AG08395 (cell line): Measurements from ENCODE around the gene ROS1.
"Not testable (repeated sequence)": the region's sequence is repeated elsewhere in the genome, so short reads cannot be mapped to it uniquely, and the experiment has no call there.

ENCODE experiments used
- DNase-seq: peaks from one replicate; pipeline ENCODE4 v3.0.0; 2012; ENCODE audit warnings: mixed read lengths, low spot score

The ROS1 gene

DNA sequence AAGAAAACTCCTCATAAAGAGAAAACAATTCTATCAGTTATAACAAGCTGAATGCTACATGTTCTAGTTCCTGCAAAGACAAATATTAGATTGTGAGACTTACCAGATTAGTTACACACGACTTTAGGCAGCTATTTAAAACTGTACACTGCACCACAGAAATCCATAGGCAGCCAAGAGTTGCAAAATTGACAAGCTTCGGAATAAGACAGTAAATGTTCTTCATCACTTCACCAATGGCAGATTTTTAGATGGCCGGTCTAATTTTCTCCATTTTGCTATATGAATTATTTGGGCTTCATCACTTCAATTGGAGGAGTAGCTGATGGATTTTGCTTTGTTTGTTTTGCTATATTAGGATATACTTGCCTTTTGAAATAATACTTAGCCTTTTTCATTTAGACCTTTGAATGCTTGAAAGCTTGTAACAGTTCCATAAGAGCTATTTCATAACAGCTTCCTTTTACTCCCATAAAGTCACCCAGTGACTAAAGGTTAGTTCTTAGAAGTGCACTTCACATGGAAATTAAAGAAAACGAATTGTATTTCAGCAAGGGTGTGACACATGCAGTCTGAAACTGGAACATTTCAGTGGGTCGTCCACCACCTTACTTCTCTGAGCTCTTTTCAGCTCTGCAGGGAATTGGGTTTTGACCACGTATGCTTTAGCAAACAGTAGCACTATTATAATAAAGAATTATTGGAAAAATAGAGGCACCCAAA, at the start of gene ROS1:
TSS of gene ROS1 (minus strand) at position 512 of the 723 bp plus-strand sequence. CDS start at position 226, 286 bp downstream.
- no peak for DNase-seq

DNA sequence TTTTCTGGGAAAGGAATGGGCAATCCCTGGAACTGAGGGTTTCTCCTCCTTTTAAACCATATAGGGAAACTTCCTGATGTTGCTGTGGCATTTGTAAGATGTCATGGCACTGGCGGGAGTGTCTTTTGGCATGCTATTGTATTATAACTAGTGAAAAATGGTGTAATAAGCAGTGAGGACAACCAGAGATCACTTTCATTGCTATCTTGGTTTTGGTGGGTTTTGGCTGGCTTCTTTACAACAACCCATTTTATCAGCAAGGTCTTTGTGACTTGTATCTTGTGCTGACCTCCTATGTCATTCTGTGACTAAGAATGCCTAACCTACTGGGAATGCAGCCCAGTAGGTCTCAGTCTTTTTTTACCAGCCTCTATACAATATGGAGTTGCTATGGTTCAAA, 47.7 kb upstream of the ROS1 start:
- no peak for DNase-seq

DNA sequence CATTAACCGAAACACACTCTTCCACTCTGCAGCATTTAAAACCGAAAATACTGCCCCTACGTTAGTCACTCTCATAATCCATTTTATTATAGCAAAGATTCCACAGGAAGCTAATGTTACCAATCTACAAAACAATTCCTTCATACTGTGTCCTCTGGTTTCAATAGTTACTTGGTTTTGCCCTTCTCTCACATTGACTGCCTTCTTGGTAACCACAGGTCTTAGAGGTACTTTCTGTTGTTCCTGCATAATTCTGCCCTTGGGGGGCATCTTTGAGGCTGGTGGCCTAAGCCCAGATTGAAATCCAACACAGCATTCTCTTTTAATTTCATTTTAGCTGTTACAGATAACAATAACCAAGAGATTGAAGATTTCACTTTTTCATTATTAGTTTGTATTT, 46.9 kb upstream of the ROS1 start:
- no peak for DNase-seq

DNA sequence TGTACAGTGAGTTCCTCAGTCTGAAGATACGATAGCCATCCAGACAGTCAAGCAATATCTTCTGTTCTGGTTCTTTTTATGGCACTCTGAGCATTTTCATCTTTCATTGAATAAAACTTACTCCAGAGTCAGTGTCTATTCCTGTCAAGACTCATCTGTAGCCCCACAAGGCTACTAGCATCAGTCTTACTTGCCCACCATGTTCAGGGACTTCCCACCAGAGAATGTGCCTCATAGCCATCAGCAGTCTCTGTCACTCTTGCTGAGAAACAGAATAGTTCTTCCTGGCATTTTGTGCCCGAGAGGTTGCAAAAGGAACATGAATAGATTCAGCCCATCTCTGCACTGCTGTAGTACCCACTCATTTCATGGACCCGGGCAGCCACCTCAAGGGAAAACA, 44.0 kb upstream of the ROS1 start:
- no peak for DNase-seq

DNA sequence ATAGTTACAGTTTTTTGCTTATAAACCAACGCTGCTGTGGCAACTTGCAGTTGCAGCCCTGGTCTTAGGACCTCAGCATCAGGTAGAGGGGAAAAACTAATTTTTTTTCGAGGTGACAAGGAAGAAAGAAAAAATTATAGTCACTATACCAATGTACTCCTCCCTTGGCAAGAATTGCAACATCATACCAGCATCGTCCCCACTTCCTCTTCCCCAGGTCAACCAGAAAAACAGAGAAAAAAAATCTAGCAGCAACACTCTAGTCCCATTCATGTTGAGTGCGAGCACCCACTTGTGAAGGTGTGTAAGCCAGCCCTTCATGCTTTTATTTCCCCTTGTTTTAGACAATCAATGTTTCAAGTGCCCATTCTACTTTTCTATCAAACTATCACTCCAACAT, 43.6 kb upstream of the ROS1 start:
- DNase-seq, result no peak

DNA sequence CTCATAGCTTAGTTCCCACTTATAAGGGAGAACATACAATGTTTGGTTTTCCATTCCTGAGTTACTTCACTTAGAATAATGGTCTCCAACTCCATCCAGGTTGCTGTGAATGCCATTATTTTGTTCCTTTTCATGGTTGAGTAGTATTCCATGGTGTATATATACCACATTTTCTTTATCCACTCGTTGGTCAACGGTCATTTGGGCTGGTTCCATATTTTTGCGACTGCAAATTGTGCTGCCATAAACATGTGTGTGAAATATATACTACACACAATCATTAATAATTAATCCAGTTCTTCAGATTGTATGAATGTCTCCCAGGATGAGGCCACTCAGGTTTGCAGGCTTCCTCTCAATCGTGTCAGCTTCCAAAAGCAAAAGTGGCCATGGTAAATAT, 42.8 kb upstream of the ROS1 start:
- not testable (repeated sequence) for DNase-seq

DNA sequence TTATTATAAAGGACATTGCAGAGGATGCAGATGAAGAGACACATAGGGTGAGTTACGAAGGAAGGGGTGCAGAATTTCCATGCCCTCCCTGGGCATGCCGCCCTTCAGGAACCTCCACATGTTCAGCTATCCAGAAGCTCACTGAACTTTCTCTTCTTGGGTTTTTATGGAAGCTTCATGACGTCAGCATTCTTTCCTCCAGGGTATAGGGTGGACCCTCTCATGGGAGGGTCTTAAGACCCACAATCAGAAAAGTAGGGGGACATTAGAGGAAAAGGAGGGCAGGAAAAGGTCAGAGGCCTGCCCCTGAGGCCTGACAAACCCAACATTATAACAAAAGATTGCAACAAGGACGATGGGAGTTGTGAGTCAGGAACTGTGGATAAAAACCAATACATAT, 42.1 kb upstream of the ROS1 start:
- DNase-seq, result no peak

DNA sequence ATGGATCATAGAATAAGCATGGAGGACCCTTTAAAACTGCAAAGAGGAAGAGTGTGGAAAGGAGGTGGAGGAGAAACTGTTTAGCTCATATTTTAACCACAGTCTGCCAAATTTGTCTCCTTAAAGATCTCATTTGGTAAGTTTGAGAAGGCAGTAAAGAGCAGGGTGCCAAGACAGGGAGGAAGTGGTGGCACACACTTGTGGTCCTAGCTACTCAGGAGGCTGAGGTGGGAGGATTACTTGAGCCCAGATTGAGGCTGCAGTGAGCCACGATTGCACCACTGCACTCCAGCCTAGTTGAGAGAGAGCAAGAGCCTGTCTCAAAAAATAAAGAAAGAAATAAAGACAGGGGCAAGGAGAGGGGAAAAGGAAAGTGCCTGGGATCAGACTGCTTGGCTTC, 39.9 kb upstream of the ROS1 start:
- DNase-seq, result no peak

DNA sequence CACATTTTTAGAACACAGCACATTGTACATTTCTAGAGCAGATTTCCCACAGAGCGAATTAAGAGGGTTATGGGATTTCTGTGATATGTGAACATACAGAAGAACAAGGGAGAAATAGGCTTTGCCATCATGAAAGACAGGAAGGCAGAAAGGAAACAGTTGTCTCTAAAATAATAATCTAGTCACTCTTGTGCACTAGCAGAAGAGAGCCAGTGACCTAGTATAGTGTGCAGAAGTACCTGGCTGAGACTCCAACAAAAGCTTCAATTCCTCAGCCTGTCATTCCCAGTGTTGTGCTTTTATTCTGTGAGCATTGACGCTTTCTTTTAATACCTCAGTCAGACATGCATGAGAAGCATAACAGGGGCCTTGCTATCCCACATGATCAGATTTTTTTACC, 39.0 kb upstream of the ROS1 start:
- DNase-seq, result no peak

DNA sequence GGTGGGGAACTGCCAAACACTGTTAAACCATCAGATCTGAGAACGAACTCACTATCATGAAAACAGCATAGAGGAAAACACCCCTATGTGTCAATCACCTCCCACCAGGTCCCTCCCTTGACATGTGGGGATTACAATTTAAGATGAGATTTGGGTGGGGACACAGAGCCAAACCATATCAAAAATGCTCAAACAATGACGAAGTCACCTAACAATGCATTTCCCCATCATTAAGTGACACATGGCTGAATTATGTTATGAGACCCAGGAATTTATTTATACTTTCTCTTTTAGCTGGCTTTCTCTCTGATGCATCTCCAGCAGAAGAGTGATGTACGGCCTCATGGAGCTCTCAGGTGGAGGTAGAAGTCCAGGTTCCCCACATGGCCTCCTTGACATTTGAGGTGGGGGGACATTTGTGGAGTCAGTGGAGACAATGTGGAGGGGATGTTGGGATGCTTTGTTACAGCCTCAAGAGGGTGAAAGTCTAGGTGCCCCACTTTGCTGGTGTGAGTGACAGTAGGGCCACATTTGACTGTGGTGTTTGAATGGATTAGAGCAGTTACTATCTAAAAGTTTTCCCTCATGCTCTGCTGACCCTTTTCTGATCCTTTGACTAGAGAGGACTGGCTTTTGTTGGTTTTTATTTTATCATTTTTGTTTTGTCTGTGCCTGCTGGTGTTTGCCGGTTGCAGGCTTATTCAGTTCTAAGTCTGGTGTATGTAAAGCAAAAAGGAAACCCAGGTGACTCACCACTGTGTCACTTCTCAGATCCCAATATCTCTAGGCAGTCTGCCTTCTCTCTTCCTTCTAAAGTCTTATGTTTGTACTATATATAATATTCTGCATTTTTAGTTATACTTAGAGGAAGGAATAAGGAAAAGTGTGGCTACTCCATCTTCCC, 38.3 kb upstream of the ROS1 start:
- peak; percentile 60 for DNase-seq

DNA sequence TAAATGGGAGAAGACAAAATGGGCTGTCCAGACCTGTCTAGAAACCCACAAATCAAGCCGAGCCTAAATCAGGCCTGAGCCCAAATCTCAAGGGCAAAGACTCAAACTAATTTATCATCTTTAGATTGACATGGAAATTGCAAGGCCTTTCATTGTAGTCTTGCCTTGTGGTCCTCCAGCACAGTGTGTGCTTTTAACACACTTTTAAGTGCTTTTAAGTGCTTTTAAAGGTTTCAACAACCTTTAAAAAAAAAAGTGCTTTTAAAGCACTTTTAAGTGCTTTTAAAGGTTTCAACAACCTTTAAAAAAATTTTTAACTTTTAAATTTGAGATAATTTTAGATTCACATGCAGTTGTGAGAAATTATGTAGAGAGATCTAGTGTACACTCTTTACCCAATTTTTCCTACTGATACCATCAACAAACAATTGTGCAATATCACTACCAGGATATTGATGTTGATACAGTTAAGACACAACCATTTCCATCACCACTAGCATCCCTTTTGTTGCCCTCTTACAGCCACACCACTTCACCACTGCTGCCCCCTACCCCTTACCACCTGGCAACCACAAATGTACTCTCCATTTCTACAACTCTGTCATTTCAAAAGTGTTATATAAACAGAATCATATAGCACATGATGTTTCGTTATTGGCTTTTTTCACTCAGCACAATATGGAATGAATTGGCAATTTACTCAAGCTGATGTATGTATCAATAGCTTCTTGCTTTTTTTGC, 33.6 kb upstream of the ROS1 start:
- no peak for DNase-seq

DNA sequence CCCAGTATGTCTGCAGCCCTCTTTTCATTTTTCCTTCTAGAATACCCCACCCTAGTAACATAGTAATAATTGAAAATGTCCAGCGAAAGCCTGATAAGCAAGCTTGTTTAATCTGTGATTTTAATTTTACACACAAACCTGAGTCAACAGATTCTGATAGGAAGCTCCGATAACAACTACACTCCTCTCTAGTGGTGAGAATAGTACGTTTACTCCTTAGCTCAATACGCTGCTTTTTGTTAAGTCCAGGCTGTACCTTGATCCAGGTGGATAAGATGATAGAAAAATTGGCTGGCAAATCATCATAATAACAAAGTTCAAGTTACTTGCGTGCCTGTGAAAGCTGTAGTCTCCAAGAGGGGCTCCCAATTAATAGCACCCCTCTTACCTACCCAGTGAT, 31.3 kb upstream of the ROS1 start:
- DNase-seq, result no peak

DNA sequence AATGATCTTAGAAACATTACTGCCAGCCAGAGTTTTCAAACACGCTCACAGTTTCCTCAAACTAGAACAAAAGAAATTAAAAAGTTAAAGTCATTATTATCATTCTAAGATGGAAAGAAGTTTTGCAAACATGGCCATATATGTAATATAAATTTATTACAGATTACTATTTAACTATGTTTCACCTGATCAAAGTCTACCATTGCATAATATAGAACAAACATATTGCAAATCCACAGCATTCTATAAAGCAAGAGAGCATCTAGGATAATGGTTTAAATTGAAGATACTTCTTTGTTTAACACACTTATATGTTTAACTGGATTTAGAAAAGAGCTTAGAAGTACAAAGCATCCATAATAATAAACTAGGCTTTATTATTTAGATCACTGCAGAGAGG, 30.5 kb upstream of the ROS1 start:
- no peak for DNase-seq

DNA sequence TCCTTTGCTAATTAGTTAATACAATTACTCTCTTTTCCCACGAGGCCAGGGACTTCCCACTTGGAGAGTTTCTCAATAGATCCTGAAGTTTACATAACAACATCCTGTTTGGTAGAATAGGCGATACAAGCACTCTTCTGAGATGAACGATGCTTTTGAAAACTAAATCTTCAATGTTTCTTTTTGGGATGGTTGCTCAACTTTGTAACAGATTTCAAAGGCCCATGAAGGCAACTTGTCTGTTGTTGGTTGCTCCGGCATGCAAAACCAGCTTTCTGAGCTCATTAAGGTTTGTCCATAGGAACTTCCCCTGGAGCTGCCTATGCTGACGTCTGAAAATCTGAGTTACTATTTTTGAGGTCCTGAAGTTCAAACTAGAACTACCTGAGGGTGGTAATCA, 25.9 kb upstream of the ROS1 start:
- no peak for DNase-seq

DNA sequence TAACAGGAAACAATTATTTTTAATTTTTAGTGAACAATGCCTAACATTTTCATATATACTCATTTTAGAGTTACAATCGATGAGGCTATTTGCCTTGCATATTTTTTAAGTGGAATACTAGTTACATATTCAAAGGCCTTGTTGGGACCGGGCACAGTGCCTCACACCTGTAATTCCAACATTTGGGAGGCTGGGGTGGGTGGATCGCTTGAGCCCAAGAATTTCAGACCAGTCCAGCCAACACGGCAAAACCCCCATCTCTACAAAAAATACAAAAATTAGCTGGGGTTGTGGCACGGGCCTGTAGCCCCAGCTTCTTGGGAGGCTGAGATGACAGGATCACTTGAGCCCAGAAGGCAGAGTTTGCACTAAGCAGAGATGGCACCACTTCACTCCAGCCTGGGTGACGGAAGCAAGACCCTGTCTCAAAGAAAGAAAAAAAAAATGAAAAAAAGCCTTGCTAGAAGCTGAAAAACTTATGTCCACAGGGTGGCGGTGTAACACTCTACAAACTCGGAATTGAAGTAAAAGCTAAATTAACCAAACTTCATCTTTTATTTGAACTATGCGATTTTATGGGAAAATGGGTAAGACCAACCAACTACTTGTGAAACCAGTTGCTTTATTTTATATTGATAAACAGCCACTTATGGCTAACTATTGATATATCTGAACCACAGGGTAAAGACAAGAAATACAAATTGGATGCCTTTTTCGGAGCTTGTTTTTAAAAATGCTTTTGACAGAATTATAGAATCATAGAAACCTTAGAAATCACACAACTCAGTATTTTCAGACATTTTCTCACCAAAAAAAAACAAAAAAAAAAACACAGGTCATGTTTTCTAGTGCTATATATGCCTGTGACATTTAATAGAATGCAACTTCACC, 24.1 kb upstream of the ROS1 start:
- DNase-seq, result peak; percentile 33

DNA sequence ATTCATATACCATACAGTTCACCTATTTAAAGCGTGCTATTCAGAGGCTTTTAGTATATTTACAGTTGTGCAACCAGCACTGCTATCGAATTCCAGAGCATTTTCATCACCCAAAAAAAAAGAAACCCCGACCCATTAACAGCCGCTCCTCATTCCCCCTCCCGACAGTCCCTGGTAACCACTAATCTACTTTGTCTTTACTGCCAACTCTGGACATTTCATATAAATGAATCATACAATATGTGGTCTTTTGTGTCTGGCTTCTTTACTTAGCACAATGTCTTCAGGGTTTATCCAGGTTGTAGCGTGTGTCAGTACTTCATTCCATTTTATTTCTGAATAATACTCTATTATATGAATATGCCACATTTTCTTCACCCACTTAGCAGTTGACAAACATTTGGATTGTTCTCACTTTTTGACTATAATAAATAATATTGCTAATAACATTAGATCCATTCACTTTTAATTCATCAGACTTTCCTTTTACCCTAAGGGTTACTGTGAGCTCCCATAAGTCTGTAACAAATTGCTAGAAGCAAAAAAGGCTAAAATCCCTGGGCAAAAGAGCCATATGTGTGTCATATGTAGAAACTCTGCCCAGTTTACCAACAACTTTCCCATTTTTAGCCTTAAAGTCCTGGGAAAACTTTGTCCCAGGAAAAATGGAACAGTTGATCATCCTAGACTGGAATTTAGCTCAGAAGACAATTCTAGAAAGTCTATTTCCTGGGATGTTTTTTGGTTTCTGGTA, 23.2 kb upstream of the ROS1 start:
- peak; percentile 77 for DNase-seq

DNA sequence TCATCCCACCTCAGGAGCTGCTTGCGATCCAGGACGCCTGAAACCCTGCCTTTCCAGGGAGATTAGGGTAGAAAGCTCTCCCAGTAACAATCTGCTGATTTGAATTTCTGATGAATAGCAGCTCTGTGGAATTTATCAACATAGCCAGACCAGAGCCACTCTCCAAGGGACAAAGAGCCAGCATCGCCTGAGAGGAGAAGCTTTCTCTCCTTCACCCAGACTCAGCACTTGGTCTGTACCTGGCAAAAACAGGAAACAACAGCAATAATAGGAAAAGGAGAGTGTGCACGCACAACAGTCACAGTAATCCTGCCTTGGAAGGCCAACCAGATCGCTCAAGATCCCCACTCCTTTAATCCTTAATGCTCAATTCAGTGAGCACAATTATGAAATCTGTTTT, 22.3 kb upstream of the ROS1 start:
- no peak for DNase-seq

DNA sequence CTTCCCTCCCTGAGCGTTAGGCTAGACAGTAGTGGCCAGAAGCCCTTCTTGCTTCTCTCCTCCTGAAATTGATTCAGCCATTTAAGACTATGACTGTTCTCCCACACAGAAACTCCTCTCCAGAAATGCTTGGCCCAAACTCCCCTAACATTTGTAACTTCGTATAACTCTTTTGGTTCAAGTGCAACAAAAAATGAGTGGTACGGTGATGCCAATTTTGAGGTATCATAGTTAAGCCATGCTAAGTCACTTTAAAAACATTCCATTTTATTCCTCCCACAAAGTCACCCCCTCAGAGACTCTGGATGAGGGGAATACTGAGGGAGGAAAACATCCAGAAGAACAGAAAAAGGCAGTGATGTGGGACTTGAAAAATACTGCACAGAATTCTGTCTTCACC, 21.1 kb upstream of the ROS1 start:
- no peak for DNase-seq

DNA sequence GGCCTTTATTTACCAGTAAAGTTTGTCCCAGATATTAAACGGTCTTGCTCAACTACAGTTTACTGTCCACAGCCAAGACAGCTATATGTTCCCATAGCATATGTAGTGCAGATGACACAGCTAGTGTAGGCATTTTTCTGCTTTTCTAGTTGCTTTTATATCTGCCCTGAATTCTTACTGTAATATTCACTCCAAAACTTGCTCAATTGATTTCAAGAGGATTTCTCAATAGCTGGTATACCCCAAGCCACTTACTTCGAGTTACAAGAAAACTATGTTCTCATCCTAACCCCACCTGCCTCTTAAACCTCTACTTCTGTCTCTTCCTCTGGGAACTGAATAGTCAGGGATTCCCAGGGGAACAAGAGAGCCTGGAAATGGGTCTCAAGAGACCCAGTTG, 18.9 kb upstream of the ROS1 start:
- peak; percentile 18 for DNase-seq

DNA sequence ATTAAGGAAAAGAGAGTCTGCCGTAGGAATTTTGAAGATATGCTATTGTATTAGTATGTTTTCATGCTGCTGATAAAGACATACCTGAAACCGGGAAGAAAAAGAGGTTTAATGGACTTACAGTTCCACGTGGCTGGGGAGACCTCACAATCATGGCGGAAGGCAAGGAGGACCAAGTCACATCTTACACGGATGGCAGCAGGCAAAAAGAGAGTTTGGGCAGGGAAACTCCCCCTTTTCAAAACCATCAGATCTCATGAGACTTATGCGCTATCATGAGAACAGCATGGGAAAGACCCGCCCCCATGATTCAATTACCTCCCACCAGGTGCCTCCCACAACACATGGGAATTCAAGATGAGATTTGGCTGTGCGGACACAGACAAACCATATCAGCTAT, 16.6 kb upstream of the ROS1 start:
- not testable (repeated sequence) for DNase-seq

DNA sequence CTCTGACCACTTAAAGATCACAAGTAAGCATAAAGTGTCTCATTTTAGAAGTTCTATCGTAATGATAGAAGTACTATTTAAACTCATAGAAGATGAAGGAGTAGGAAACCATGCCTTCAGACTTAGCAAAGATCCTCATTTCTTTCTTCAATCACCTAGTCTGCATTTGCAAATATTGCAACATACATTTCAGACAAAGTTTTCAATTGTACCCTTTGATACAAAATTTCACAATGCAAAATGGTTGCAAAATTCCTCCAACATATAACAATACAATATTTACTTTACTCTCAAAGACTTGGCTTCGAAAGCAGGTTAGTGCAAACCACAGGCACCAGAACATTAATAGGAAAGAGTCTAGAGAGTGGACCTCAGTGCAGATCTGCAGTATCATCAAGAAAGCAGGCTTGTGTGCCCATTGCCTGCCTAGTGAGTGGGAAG, 16.1 kb upstream of the ROS1 start:
- no peak for DNase-seq
